IPS-15b (cell line): ENCODE results near the gene FUBP1.
"Not testable (repeated sequence)": the region's sequence is repeated elsewhere in the genome, so short reads cannot be mapped to it uniquely, and the experiment has no call there.

Source experiments
- H3K27me3 ChIP-seq: one replicate; pipeline ENCODE4 v1.6.1; 2013; ENCODE audit warnings: low read length; ENCODE audit not compliant: control insufficient read depth, insufficient read depth
- H3K36me3 ChIP-seq: one replicate; pipeline ENCODE4 v1.6.1; 2013; ENCODE audit warnings: low read length; ENCODE audit not compliant: control insufficient read depth, insufficient read depth
- H3K4me1 ChIP-seq: one replicate; pipeline ENCODE4 v1.6.1; 2013; ENCODE audit warnings: mild to moderate bottlenecking, low read length; ENCODE audit not compliant: control insufficient read depth, insufficient read depth
- H3K4me3 ChIP-seq: one replicate; pipeline ENCODE4 v1.5.1; 2013; ENCODE audit warnings: low read depth, low read length
- H3K9ac ChIP-seq: one replicate; pipeline ENCODE4 v1.6.1; 2013; ENCODE audit warnings: low read depth, mild to moderate bottlenecking, low read length
- H3K9me3 ChIP-seq: one replicate; pipeline ENCODE4 v1.6.1; 2013; ENCODE audit warnings: mild to moderate bottlenecking, low read length; ENCODE audit not compliant: control insufficient read depth, insufficient read depth

FUBP1 gene

GRCh38 chr1:78004719-78005447 lies 26.0 kb upstream of the FUBP1 start, which contains the start of gene DNAJB4:
DNAJB4 (plus strand) TSS chr1:78004939; CDS start chr1:78005111, 172 bp downstream.
- H3K4me1 ChIP-seq = no peaks in the 10 kb centered on the region
- no peaks in the 10 kb centered on the region for H3K9me3 ChIP-seq
- H3K36me3 ChIP-seq = no peaks in the 10 kb centered on the region
- H3K9ac ChIP-seq = peak within 1 kb of the TSS; percentile 24
- peak within 1 kb of the TSS; percentile 48 for H3K4me3 ChIP-seq
- H3K27me3 ChIP-seq = no peaks in the 10 kb centered on the region

GRCh38 chr1:78003882-78004718 lies 25.2 kb upstream of the FUBP1 start:
- no peaks in the 10 kb centered on the region for H3K4me1 ChIP-seq
- H3K4me3 ChIP-seq = peak overlapping the region; percentile 48
- H3K36me3 ChIP-seq = no peaks in the 10 kb centered on the region

GRCh38 chr1:78003070-78003746 lies 24.3 kb upstream of the FUBP1 start:
- H3K27me3 ChIP-seq = no peaks in the 10 kb centered on the region
- no peaks in the 10 kb centered on the region for H3K9me3 ChIP-seq
- H3K4me3 ChIP-seq = no peak overlapping the region
- no peak overlapping the region for H3K9ac ChIP-seq
- H3K4me1 ChIP-seq = no peaks in the 10 kb centered on the region
- H3K36me3 ChIP-seq = no peaks in the 10 kb centered on the region

More at GRCh38 chr1:78003882-78004718, 25.2 kb upstream of the FUBP1 start:
- H3K27me3 ChIP-seq = no peaks in the 10 kb centered on the region
- peak overlapping the region; percentile 24 for H3K9ac ChIP-seq
- no peaks in the 10 kb centered on the region for H3K9me3 ChIP-seq

GRCh38 chr1:78000536-78000935 lies 21.7 kb upstream of the FUBP1 start:
- H3K9ac ChIP-seq, H3K4me3 ChIP-seq, H3K4me1 ChIP-seq, H3K9me3 ChIP-seq, H3K27me3 ChIP-seq, H3K36me3 ChIP-seq: not testable (repeated sequence)

GRCh38 chr1:77996734-77997133 lies 17.9 kb upstream of the FUBP1 start:
- Histone ChIP-seq H3K36me3 (no peaks in the 10 kb centered on the region), H3K4me3 (no peak overlapping the region), H3K27me3 (no peaks in the 10 kb centered on the region), H3K9me3 (no peaks in the 10 kb centered on the region), H3K4me1 (no peaks in the 10 kb centered on the region), H3K9ac (no peak overlapping the region)

- H3K27me3 ChIP-seq = no peaks in the 10 kb centered on the region
- H3K4me3 ChIP-seq = no peak overlapping the region
- no peaks in the 10 kb centered on the region for H3K9me3 ChIP-seq
- no peak overlapping the region for H3K9ac ChIP-seq
- H3K36me3 ChIP-seq = no peaks in the 10 kb centered on the region
- H3K4me1 ChIP-seq = no peaks in the 10 kb centered on the region
Measured at GRCh38 chr1:77994117-77994705, 15.3 kb upstream of the FUBP1 start.

- Histone ChIP-seq H3K4me1 (peaks cover 3% of the 10 kb centered on the region), H3K27me3 (no peaks in the 10 kb centered on the region), H3K9ac (no peak overlapping the region), H3K9me3 (no peaks in the 10 kb centered on the region), H3K36me3 (no peaks in the 10 kb centered on the region), H3K4me3 (no peak overlapping the region)
Measured at GRCh38 chr1:77991638-77992037, 12.8 kb upstream of the FUBP1 start.

GRCh38 chr1:77990629-77991204 lies 11.8 kb upstream of the FUBP1 start:
- Histone ChIP-seq H3K36me3 (no peaks in the 10 kb centered on the region), H3K9me3 (no peaks in the 10 kb centered on the region), H3K27me3 (no peaks in the 10 kb centered on the region), H3K4me3 (no peak overlapping the region), H3K4me1 (peaks cover 4% of the 10 kb centered on the region), H3K9ac (no peak overlapping the region)

- Histone ChIP-seq H3K27me3 (no peaks in the 10 kb centered on the region), H3K9ac (no peak overlapping the region), H3K36me3 (no peaks in the 10 kb centered on the region), H3K9me3 (no peaks in the 10 kb centered on the region), H3K4me1 (peaks cover 4% of the 10 kb centered on the region), H3K4me3 (no peak overlapping the region)
Measured at GRCh38 chr1:77989744-77990143, 10.9 kb upstream of the FUBP1 start.

- Histone ChIP-seq H3K27me3 (no peaks in the 10 kb centered on the region), H3K9me3 (no peaks in the 10 kb centered on the region), H3K4me3 (no peak overlapping the region), H3K4me1 (peaks cover 5% of the 10 kb centered on the region), H3K9ac (no peak overlapping the region), H3K36me3 (no peaks in the 10 kb centered on the region)
Measured at GRCh38 chr1:77987919-77988318, 9.0 kb upstream of the FUBP1 start.

- no peaks in the 10 kb centered on the region for H3K27me3 ChIP-seq
- no peak overlapping the region for H3K4me3 ChIP-seq
- H3K9ac ChIP-seq = no peak overlapping the region
- no peaks in the 10 kb centered on the region for H3K9me3 ChIP-seq
- H3K4me1 ChIP-seq = peaks cover 9% of the 10 kb centered on the region
- H3K36me3 ChIP-seq = no peaks in the 10 kb centered on the region
Measured at GRCh38 chr1:77986810-77987209, 7.9 kb upstream of the FUBP1 start.
